SK-N-SH (cell line): ENCODE results near the gene C12orf75. TPM values are rescaled to one million over a fixed set of nuclear protein-coding genes. Genes with fewer than 3 reads are reported as not detected.

Source experiments
- CTCF ChIA-PET: fragments of 300-600, 350-600 bp; formaldehyde crosslinking; extraction: SDS; loops from one replicate; lab custom pipeline; 2021; lab: Yijun Ruan, JAX
- POLR2A ChIA-PET: fragments of 350-600 bp; sonication (Branson Sonifier 250); formaldehyde crosslinking; extraction: SDS; loops from one replicate; lab custom pipeline; 2020; ENCODE audit warnings: antibody characterized with exemption, inconsistent platforms; lab: Yijun Ruan, JAX
- DNase-seq: peaks from one replicate; pipeline ENCODE4 v3.0.0; 2012
- H2AFZ ChIP-seq: fragments of 200-600 bp; sonication (generic); 2 replicates; pipeline ENCODE4 v1.8.1; 2016; ENCODE audit warnings: antibody characterized with exemption, mild to moderate bottlenecking, low read depth
- H3F3A ChIP-seq: fragments of 200-600 bp; sonication (generic); replicated peaks from 2 replicates; pipeline ENCODE3; 2016; ENCODE audit warnings: antibody characterized with exemption, mild to moderate bottlenecking; ENCODE audit not compliant: insufficient read depth
- H3K27ac ChIP-seq, 2 experiments: fragments of 200-500 bp in 1 of 2; fragments of 200-600 bp in 1 of 2; sonication (Bioruptor generic) in 1 of 2; sonication (generic), shearing (Covaris generic) in 1 of 2; 2 replicates each; pipeline versions ENCODE4 v1.5.1 to v1.6.1; 2014 to 2016; ENCODE audit warnings: low read depth in 2 of 2, inconsistent platforms in 1 of 2, low read length in 1 of 2, mild to moderate bottlenecking in 1 of 2, mixed read lengths in 1 of 2
- H3K27me3 ChIP-seq: fragments of 200-600 bp; sonication (generic), shearing (Covaris generic); 2 replicates; pipeline ENCODE4 v1.6.1; 2016; ENCODE audit warnings: mixed run types; ENCODE audit not compliant: insufficient read depth
- H3K36me3 ChIP-seq, 2 experiments: fragments of 200-500 bp in 1 of 2; fragments of 200-600 bp in 1 of 2; sonication (Bioruptor generic) in 1 of 2; sonication (generic) in 1 of 2; replicated peaks in 1 of 2; 2 replicates each; pipeline versions ENCODE3 to v1.5.1; 2014 to 2016; ENCODE audit warnings: low read length in 1 of 2, mild to moderate bottlenecking in 1 of 2; ENCODE audit not compliant: insufficient read depth in 2 of 2, control insufficient read depth in 1 of 2
- H3K4me1 ChIP-seq, 2 experiments: fragments of 200-500 bp in 1 of 2; fragments of 200-600 bp in 1 of 2; sonication (Bioruptor generic) in 1 of 2; sonication (generic), shearing (Covaris generic) in 1 of 2; 2 replicates each; pipeline versions ENCODE4 v1.5.1 to v1.6.1; 2014 to 2016; ENCODE audit warnings: low read depth in 1 of 2, low read length in 1 of 2, mixed run types in 1 of 2; ENCODE audit not compliant: insufficient read depth in 2 of 2, control insufficient read depth in 1 of 2
- H3K4me2 ChIP-seq: fragments of 200-600 bp; sonication (generic), shearing (Covaris generic); 2 replicates; pipeline ENCODE4 v1.6.1; 2017; ENCODE audit warnings: mixed run types
- H3K4me3 ChIP-seq, 2 experiments: fragments of 200-500 bp in 1 of 2; fragments of 200-600 bp in 1 of 2; sonication (Bioruptor generic) in 1 of 2; sonication (generic), shearing (Covaris generic) in 1 of 2; 2 replicates each; pipeline versions ENCODE4 v1.5.1 to v1.8.1; 2014 to 2016; ENCODE audit warnings: low read depth in 2 of 2, inconsistent platforms in 1 of 2, low read length in 1 of 2, mild to moderate bottlenecking in 1 of 2, mixed read lengths in 1 of 2, moderate library complexity in 1 of 2
- H3K79me2 ChIP-seq: fragments of 200-600 bp; sonication (generic); 2 replicates; pipeline ENCODE4 v1.8.1; 2017; ENCODE audit warnings: mild to moderate bottlenecking; ENCODE audit not compliant: insufficient read depth
- H3K9ac ChIP-seq: fragments of 200-600 bp; sonication (generic); 2 replicates; pipeline ENCODE4 v1.6.1; 2017; ENCODE audit warnings: mixed run types
- H3K9me2 ChIP-seq: fragments of 200-600 bp; sonication (generic); 2 replicates; pipeline ENCODE4 v1.6.1; 2017; ENCODE audit warnings: mixed run types
- H3K9me3 ChIP-seq: fragments of 200-600 bp; sonication (generic); 2 replicates; pipeline ENCODE4 v1.6.1; 2017; ENCODE audit warnings: mixed run types, mild to moderate bottlenecking, moderate library complexity
- H4K20me1 ChIP-seq: fragments of 200-600 bp; sonication (generic); 2 replicates; pipeline ENCODE4 v1.6.1; 2017; ENCODE audit warnings: mild to moderate bottlenecking, mixed run types; ENCODE audit not compliant: insufficient read depth
- CHD2 ChIP-seq: fragments of 150-350 bp; IDR thresholded peaks from 2 replicates; pipeline ENCODE4 v1.6.1; 2018; ENCODE audit warnings: low read length; ENCODE audit not compliant: partially characterized antibody
- ELF1 ChIP-seq: IDR thresholded peaks from 2 replicates; pipeline ENCODE4 v1.4.0; 2012
- FOXJ3 ChIP-seq: sonication (generic); formaldehyde crosslinking; IDR thresholded peaks from 2 replicates; pipeline ENCODE4 v1.5.1; 2020; ENCODE audit warnings: mild to moderate bottlenecking, missing genetic modification reagents
- FOXM1 ChIP-seq: IDR thresholded peaks from 2 replicates; pipeline ENCODE4 v1.4.0; 2012; ENCODE audit warnings: low read depth, mild to moderate bottlenecking
- IRF3 ChIP-seq: fragments of 150-350 bp; IDR thresholded peaks from 2 replicates; pipeline ENCODE4 v1.6.1; 2016; ENCODE audit warnings: mild to moderate bottlenecking, low read depth, low read length
- MAX ChIP-seq: IDR thresholded peaks from 2 replicates; pipeline ENCODE4 v1.4.0; 2012; ENCODE audit warnings: low read depth
- MEF2A ChIP-seq: IDR thresholded peaks from 2 replicates; pipeline ENCODE4 v1.4.0; 2012; ENCODE audit warnings: low read depth, borderline replicate concordance
- NFIC ChIP-seq: IDR thresholded peaks from 2 replicates; pipeline ENCODE4 v1.4.0; 2012; ENCODE audit warnings: borderline replicate concordance
- RAD21 ChIP-seq: IDR thresholded peaks from 2 replicates; pipeline ENCODE4 v1.6.1; 2012; ENCODE audit warnings: mild to moderate bottlenecking, low read length
- SIN3A ChIP-seq: IDR thresholded peaks from 2 replicates; pipeline ENCODE4 v1.6.1; 2012; ENCODE audit warnings: low read depth, mild to moderate bottlenecking, low read length, moderate library complexity, borderline replicate concordance
- SMC3 ChIP-seq: IDR thresholded peaks from 2 replicates; pipeline ENCODE4 v1.6.1; 2012; ENCODE audit warnings: low read depth, low read length, improper control_type of control experiment
- TEAD4 ChIP-seq: IDR thresholded peaks from 2 replicates; pipeline ENCODE4 v1.4.0; 2012; ENCODE audit warnings: mild to moderate bottlenecking, borderline replicate concordance; ENCODE audit not compliant: insufficient read depth
- WGBS: methylation state at CpG from one replicate; pipeline ENCODE4 v1.1.6; 2017; ENCODE audit warnings: low lambda C conversion rate; 5-methylcytosine and 5-hydroxymethylcytosine counted together
- polyA plus RNA-seq, 3 experiments: library from polyadenylated mRNA; depleted of rRNA; stranded (reverse); fragments of >200 nt; gene quantifications; 2 replicates each; pipeline ENCODE4 v1.2.3, GENCODE V29; 2012

C12orf75 gene
- polyA plus RNA-seq, 1 of the 3 experiments (the other 2 are of a cell fraction) = 221 TPM

- no peaks in the 10 kb centered on the region for H3K79me2 ChIP-seq
- no peaks in the 10 kb centered on the region for H3K27me3 ChIP-seq
- peak overlapping the region; percentile 35; the same call in 1 of the 2 replicates for H3K4me2 ChIP-seq
- no peak overlapping the region for H3K4me3 ChIP-seq
- 49% methylated on average over 8 of the region's 8 CpGs for WGBS
- peaks cover 7 to 16% of the 10 kb centered on the region in 2 experiments; a peak in 3 of 4 replicates for H3K4me1 ChIP-seq
- H3K9me3 ChIP-seq = no peaks in the 10 kb centered on the region
- CTCF ChIA-PET = interaction anchor here (0.7 to 3.2 kb wide), 5 partner anchors 9 to 814 kb away, joined by 3 to 17 read pairs (median 4); no protein-coding TSS in a partner anchor
- H3K9ac ChIP-seq = no peak overlapping the region
- H3K36me3 ChIP-seq = peaks cover 0 to 25% of the 10 kb centered on the region in 2 experiments
- DNase-seq = peak; percentile 37
- H3F3A ChIP-seq = no peaks in the 10 kb centered on the region
- no peak overlapping the region for H2AFZ ChIP-seq
- H3K27ac ChIP-seq = no peak overlapping the region
- H4K20me1 ChIP-seq = no peaks in the 10 kb centered on the region
- H3K9me2 ChIP-seq = no peaks in the 10 kb centered on the region
- POLR2A ChIA-PET = no interaction called here
- TF ChIP-seq FOXJ3 (CRISPR knock-in tag) = no peak
- peak; percentile 66; the same call in 1 of the 2 replicates for TF ChIP-seq NFIC
- TF ChIP-seq TEAD4 = no peak
- no peak for TF ChIP-seq MEF2A
- TF ChIP-seq SIN3A = no peak
- TF ChIP-seq FOXM1 = no peak
- no peak for TF ChIP-seq ELF1
- TF ChIP-seq, all 33 proteins: peak for 1
Observed at GRCh38 chr12:105409801-105410471, 79.4 kb downstream of the C12orf75 start.

GRCh38 chr12:105413911-105414487, 83.5 kb downstream of the C12orf75 start:
- 94% methylated on average over 7 of the region's 7 CpGs for WGBS
- no peaks in the 10 kb centered on the region for H3F3A ChIP-seq
- H4K20me1 ChIP-seq = no peaks in the 10 kb centered on the region
- TF ChIP-seq IRF3 (no peak), FOXM1 (no peak), MAX (no peak), SIN3A (no peak), RAD21 (no peak), CHD2 (no peak), SMC3 (no peak)
- H3K9me2 ChIP-seq = no peaks in the 10 kb centered on the region
- no peaks in the 10 kb centered on the region for H3K9me3 ChIP-seq
- no peak overlapping the region for H3K9ac ChIP-seq
- DNase-seq = no peak
- POLR2A ChIA-PET = no interaction called here
- no peak overlapping the region for H3K27ac ChIP-seq
- no peaks in the 10 kb centered on the region for H3K79me2 ChIP-seq
- H3K4me2 ChIP-seq = no peak overlapping the region
- H3K4me1 ChIP-seq = peaks cover 7 to 18% of the 10 kb centered on the region in 2 experiments
- no peaks in the 10 kb centered on the region for H3K27me3 ChIP-seq
- H3K36me3 ChIP-seq = peaks cover 0 to 12% of the 10 kb centered on the region in 2 experiments
- H2AFZ ChIP-seq = no peak overlapping the region
- CTCF ChIA-PET = interaction anchor here (1.3 kb wide), 2 partner anchors 722 to 810 kb away, joined by 3 to 5 read pairs; no protein-coding TSS in a partner anchor
- no peak overlapping the region for H3K4me3 ChIP-seq
